Right lobe of liver (tissue), 4 donors: ENCODE results near the gene ZNF670.

Source experiments
- CTCF ChIP-seq, 4 donors: fragments of 200-600 bp in 3 of 4; fragments of 450-650 bp in 1 of 4; IDR thresholded peaks; one replicate each; pipeline versions ENCODE4 v1.5.1 to v1.8.0; 2016 to 2022; ENCODE audit warnings: antibody characterized with exemption in 4 of 4, mild to moderate bottlenecking in 2 of 4
- POLR2A ChIP-seq: fragments of 450-650 bp; IDR thresholded peaks from one replicate; pipeline ENCODE4 v1.6.1; 2017; ENCODE audit warnings: antibody characterized with exemption, mild to moderate bottlenecking
- donor health status: DM: no; HTN: no; CAD: no.
- donor health status: DM: no; HTN: no; CAD: no.
- donor health status: DM: no; HTN: yes; CAD: no.

DNA sequence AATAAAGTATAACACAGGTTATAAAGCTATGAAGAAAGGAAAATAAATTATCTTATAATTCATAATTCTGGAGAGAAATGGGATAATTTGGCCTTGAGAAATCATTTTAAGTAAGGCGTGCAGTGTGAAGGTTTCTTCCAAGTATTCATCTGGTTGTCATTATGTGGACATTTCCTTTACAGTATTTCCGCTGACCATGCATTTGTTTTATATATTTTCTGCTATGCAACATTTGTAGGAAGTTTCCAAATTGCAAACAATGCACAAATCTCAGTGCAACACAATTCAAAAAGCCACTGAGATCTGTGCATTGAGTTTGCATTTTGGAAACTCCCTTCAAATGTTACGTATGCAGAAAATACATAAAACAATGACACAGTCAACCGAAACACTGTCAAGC is 17.8 kb downstream of the ZNF670 start:
- no peak for TF ChIP-seq CTCF (IDR thresholded peaks at IDR 0.05)
- no peak for TF ChIP-seq POLR2A
